22Rv1 (cell line): ENCODE results near the gene RHBDD1.

ENCODE experiments used
- H3K27ac ChIP-seq: fragments of 450-650 bp; 2 replicates; pipeline ENCODE4 v1.5.1; 2017
- CTCF ChIP-seq: fragments of 450-650 bp; IDR thresholded peaks from 2 replicates; pipeline ENCODE4 v1.5.1; 2017; ENCODE audit warnings: mild to moderate bottlenecking
- ZFX ChIP-seq: fragments of 450-650 bp; IDR thresholded peaks from 2 replicates; pipeline ENCODE4 v1.6.1; 2017; ENCODE audit warnings: antibody characterized with exemption, borderline replicate concordance

The RHBDD1 gene

GRCh38 chr2:226906163-226906693, 70.4 kb downstream of the RHBDD1 start:
- H3K27ac ChIP-seq = no peak overlapping the region
- TF ChIP-seq CTCF (no peak), ZFX (no peak)

- no peak overlapping the region for H3K27ac ChIP-seq
- TF ChIP-seq CTCF = no peak
- TF ChIP-seq ZFX = no peak
Measured at GRCh38 chr2:226909126-226909525, 73.3 kb downstream of the RHBDD1 start.

- no peak for TF ChIP-seq ZFX
- TF ChIP-seq CTCF = no peak
- H3K27ac ChIP-seq = no peak overlapping the region
Measured at GRCh38 chr2:226909836-226910235, 74.0 kb downstream of the RHBDD1 start.

GRCh38 chr2:226910384-226910783, 74.5 kb downstream of the RHBDD1 start:
- H3K27ac ChIP-seq = no peak overlapping the region

DNA sequence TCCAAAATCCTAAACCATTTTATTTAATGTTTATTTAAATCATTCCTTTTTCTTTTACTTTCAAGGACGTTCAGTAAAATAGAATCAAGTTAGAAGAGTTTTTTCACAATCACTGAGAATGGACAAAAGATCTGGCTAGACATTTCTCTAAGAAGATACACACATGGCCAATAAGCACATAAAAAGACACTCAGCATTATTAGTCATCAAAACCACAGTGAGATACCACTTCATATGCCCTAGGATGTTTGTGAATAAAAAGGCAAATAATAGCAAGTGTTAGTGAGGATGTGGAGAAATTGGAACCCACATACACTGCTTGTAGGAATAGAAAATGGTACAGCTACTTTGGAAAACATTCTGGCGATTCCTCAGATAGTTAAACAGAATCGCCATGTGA, 76.1 kb downstream of the RHBDD1 start:
- no peak overlapping the region for H3K27ac ChIP-seq
- no peak for TF ChIP-seq CTCF
- TF ChIP-seq ZFX = no peak

More at GRCh38 chr2:226910384-226910783, 74.5 kb downstream of the RHBDD1 start:
- TF ChIP-seq ZFX (no peak), CTCF (no peak)

- TF ChIP-seq CTCF (no peak), ZFX (no peak)
- no peak overlapping the region for H3K27ac ChIP-seq
Measured at GRCh38 chr2:226913641-226914040, 77.8 kb downstream of the RHBDD1 start.

- H3K27ac ChIP-seq = no peak overlapping the region
- TF ChIP-seq ZFX (no peak), CTCF (no peak)
Measured at GRCh38 chr2:226915846-226916360, 80.0 kb downstream of the RHBDD1 start.
